Heart left ventricle (tissue), 16 donors: ENCODE measurements around the gene CRIP1. TPM values are rescaled to one million over a fixed set of nuclear protein-coding genes. Genes with fewer than 3 reads are reported as not detected.

Source experiments
- ATAC-seq, 4 donors: fragments of 200-7000 bp; cut with Tn5 transposase; one replicate each; pipeline ENCODE4 v1.9.1; 2020 to 2022; ENCODE audit warnings: moderate library complexity in 4 of 4, mild to moderate bottlenecking in 3 of 4, moderate number of reproducible peaks in 1 of 4
- DNase-seq, 5 donors: peaks; one replicate each; pipeline ENCODE4 v3.0.0-alpha.2; 2020
- H3K27ac ChIP-seq, 12 donors: fragments of 200-600 bp; sonication (generic) in 4 of 12; one replicate each; pipeline versions ENCODE4 v1.5.0 to v1.8.0; 2016 to 2022; ENCODE audit warnings: mild to moderate bottlenecking in 2 of 12
- H3K27me3 ChIP-seq, 9 donors: fragments of 200-600 bp; sonication (generic) in 2 of 9; one replicate each; pipeline versions ENCODE4 v1.5.1 to v1.8.0; 2016 to 2022; ENCODE audit warnings: mild to moderate bottlenecking in 3 of 9
- H3K36me3 ChIP-seq, 9 donors: fragments of 200-600 bp; sonication (generic) in 2 of 9; one replicate each; pipeline versions ENCODE4 v1.5.0 to v1.8.0; 2018 to 2022; ENCODE audit warnings: mild to moderate bottlenecking in 2 of 9
- H3K4me1 ChIP-seq, 12 donors: fragments of 200-600 bp; sonication (generic) in 4 of 12; one replicate each; pipeline versions ENCODE4 v1.5.0 to v1.8.0; 2016 to 2022; ENCODE audit warnings: mild to moderate bottlenecking in 3 of 12
- H3K4me3 ChIP-seq, 12 donors: fragments of 200-600 bp; sonication (generic) in 4 of 12; one replicate each; pipeline versions ENCODE4 v1.5.0 to v1.8.0; 2017 to 2022; ENCODE audit warnings: mild to moderate bottlenecking in 9 of 12, moderate library complexity in 4 of 12
- H3K9me3 ChIP-seq, 12 donors: fragments of 200-600 bp; sonication (generic) in 4 of 12; one replicate each; pipeline versions ENCODE4 v1.5.0 to v1.8.0; 2016 to 2022; ENCODE audit warnings: mild to moderate bottlenecking in 1 of 12
- CTCF ChIP-seq, 12 donors: fragments of 200-600 bp; sonication (generic) in 4 of 12; IDR thresholded peaks; one replicate each; pipeline versions ENCODE4 v1.5.0 to v1.8.0; 2018 to 2022; ENCODE audit warnings: antibody characterized with exemption in 12 of 12, mild to moderate bottlenecking in 5 of 12
- POLR2A ChIP-seq, 2 donors: fragments of 450-650 bp; IDR thresholded peaks; one replicate each; pipeline ENCODE4 v1.6.1; 2017; ENCODE audit warnings: antibody characterized with exemption in 2 of 2, mild to moderate bottlenecking in 2 of 2, moderate library complexity in 2 of 2
- WGBS, 4 donors: extraction: QIAGEN DNeasy Blood & Tissue Kit in 2 of 4; methylation state at CpG; one replicate each; pipeline versions ENCODE4 v1.1.5 to v1.1.7; 2013 to 2018; 5-methylcytosine and 5-hydroxymethylcytosine counted together
- intact Hi-C, 10 donors: fragments of 100-400 bp; cut with DNase I; formaldehyde crosslinking; loops; one replicate each; pipeline versions ENCODE4 v1.11.1 to v1.14.2; 2022
- polyA plus RNA-seq, 2 donors: library from polyadenylated mRNA; stranded (reverse); fragments of 200-250 nt; gene quantifications; one replicate each; pipeline ENCODE4 v1.2.3, GENCODE V29; 2013
- total RNA-seq, 9 donors: library from RNA; depleted of rRNA in 2 of 9; stranded (reverse); fragments of >200 nt in 2 of 9; fragmentation: NEBNext Ultra II Directional in 3 of 9; extraction: Animal tissue kit (Norgen Biotek cat#: 25700) in 3 of 9; gene quantifications; one replicate each; pipeline versions ENCODE4 v1.1.0 to v1.2.4, GENCODE V29; 2016 to 2023
- donor health status: ischemic (EF 13 %, LVEDD 7.1; RV severe dilation, severe dysfunction).
- donor health status: healthy with polysubstance abuse.
- donor health status: DM: no; HTN: yes; CAD: no.
- donor health status: DM: no; HTN: no; CAD: no.
- donor health status: ischemic (EF 25% LVEDD 6.9; RV normal size, moderate dysfunction).
- donor health status: ischemic (EF 25% LVEDD 5.7; RV mildly dilated, moderate dysfunction).
- donor health status: healthy.
- donor health status: DM: yes; HTN: yes; CAD: no.
- donor health status: ischemic (EF 35%, LVEDD 5.7; RV mildly dilated, moderate dysfunction).
- donor health status: nonischemic (EF 11% LVEDD 7.7; RV severe dilation, severe dysfunction).
- donor health status: DM: yes; HTN: yes; CAD: no.
- donor health status: PGD.
- donor health status: ischemic (EF 29% LVEDD 5.4; RV normal size, mild dysfunction).
- donor health status: nonischemic (EF 23%, LVEDD 6.1; RV moderate dilation, normal function).

The CRIP1 gene
- total and polyA plus RNA-seq, 11 donors = 12.1 to 195 (median 62.3) TPM

- Histone ChIP-seq H3K9me3 (no peaks in the 10 kb centered on the region), H3K27me3 (no peaks in the 10 kb centered on the region), H3K27ac (no peak overlapping the region), H3K36me3 (peaks cover 0 to 37% (median 16%) of the 10 kb centered on the region in 9 donors), H3K4me3 (no peak overlapping the region), H3K4me1 (peaks cover 0 to 17% (median 0%) of the 10 kb centered on the region in 12 donors)
- no peak for ATAC-seq
- DNase-seq = peak in 1 of 5 donors; percentile 24
- 75 to 80% (median 76%) methylated on average over 17 of the region's 17 CpGs for WGBS, 4 donors
- TF ChIP-seq CTCF (IDR thresholded peaks at IDR 0.05) = no peak
- TF ChIP-seq POLR2A (IDR thresholded peaks at IDR 0.05) = no peak
- intact Hi-C loops = loop anchor here in 4 of 10 donors (10.0 kb wide), 2 partner anchors 67 to 83 kb away; partner anchors contain the start of gene TMEM121 (in 1 of the 4)
Measured at GRCh38 chr14:105442125-105442524, 44.6 kb upstream of the CRIP1 start.

- Histone ChIP-seq H3K36me3 (peaks cover 0 to 37% (median 16%) of the 10 kb centered on the region in 9 donors), H3K27ac (no peak overlapping the region), H3K27me3 (no peaks in the 10 kb centered on the region), H3K4me3 (no peak overlapping the region), H3K4me1 (peaks cover 0 to 15% (median 0%) of the 10 kb centered on the region in 12 donors), H3K9me3 (no peaks in the 10 kb centered on the region)
- TF ChIP-seq POLR2A (IDR thresholded peaks at IDR 0.05) (no peak), CTCF (IDR thresholded peaks at IDR 0.05) (no peak)
- DNase-seq (peak in 1 of 5 donors; percentile 38), ATAC-seq (no peak)
- intact Hi-C loops = loop anchor here in 4 of 10 donors (10.0 kb wide), 2 partner anchors 68 to 82 kb away; partner anchors contain the start of gene TMEM121 (in 1 of the 4)
- 80 to 86% (median 84%) methylated on average over 10 to 12 of the region's 12 CpGs for whole genome bisulfite sequencing, 4 donors
Measured at GRCh38 chr14:105442834-105443233, 43.9 kb upstream of the CRIP1 start.

- WGBS, 4 donors = 85 to 89% (median 88%) methylated on average over 12 to 17 of the region's 17 CpGs
- peaks cover 0 to 28% (median 16%) of the 10 kb centered on the region in 9 donors for H3K36me3 ChIP-seq
- H3K27me3 ChIP-seq = no peaks in the 10 kb centered on the region
- H3K27ac ChIP-seq = no peak overlapping the region
- H3K4me3 ChIP-seq = no peak overlapping the region
- peak in 1 of 5 donors; percentile 31 for DNase-seq
- no peaks in the 10 kb centered on the region for H3K9me3 ChIP-seq
- TF ChIP-seq CTCF (IDR thresholded peaks at IDR 0.05) (no peak), POLR2A (IDR thresholded peaks at IDR 0.05) (no peak)
- peaks cover 0 to 23% (median 14%) of the 10 kb centered on the region in 12 donors for H3K4me1 ChIP-seq
- intact Hi-C loops = loop anchor here in 8 of 10 donors (5.0 to 10.0 kb wide), 5 partner anchors 42 to 82 kb away; partner anchors contain the start of genes CRIP1 (in 5 of the 8) and TMEM121 (in 3 of the 8)
- ATAC-seq = no peak
Measured at GRCh38 chr14:105444859-105445258, 41.8 kb upstream of the CRIP1 start.

- peaks cover 0 to 26% (median 14%) of the 10 kb centered on the region in 12 donors for H3K4me1 ChIP-seq
- WGBS, 4 donors = 85 to 89% (median 89%) methylated on average over 11 to 24 of the region's 24 CpGs
- no peaks in the 10 kb centered on the region for H3K27me3 ChIP-seq
- DNase-seq (peak in 1 of 5 donors; percentile 54), ATAC-seq (no peak)
- TF ChIP-seq POLR2A (IDR thresholded peaks at IDR 0.05) (no peak), CTCF (IDR thresholded peaks at IDR 0.05) (no peak)
- H3K36me3 ChIP-seq = peaks cover 0 to 28% (median 19%) of the 10 kb centered on the region in 9 donors
- H3K27ac ChIP-seq = no peak overlapping the region
- no peak overlapping the region for H3K4me3 ChIP-seq
- intact Hi-C loops = loop anchor here in 8 of 10 donors (5.0 to 10.0 kb wide), 5 partner anchors 42 to 82 kb away; partner anchors contain the start of genes CRIP1 (in 5 of the 8) and TMEM121 (in 3 of the 8)
- no peaks in the 10 kb centered on the region for H3K9me3 ChIP-seq
Measured at GRCh38 chr14:105445290-105445689, 41.4 kb upstream of the CRIP1 start.
